T follicular helper cell (primary cell): Measurements from ENCODE around the gene RNPC3.
"Not testable (repeated sequence)": the region's sequence is repeated elsewhere in the genome, so short reads cannot be mapped to it uniquely, and the experiment has no call there.

Experiments used
- DNase-seq: peaks from one replicate; pipeline ENCODE4 v3.0.0-alpha.2; 2020; ENCODE audit warnings: low read depth

Gene RNPC3

GRCh38 chr1:103560427-103560826 lies 34.9 kb downstream of the RNPC3 start:
- DNase-seq, result no peak

GRCh38 chr1:103561124-103561523 lies 35.6 kb downstream of the RNPC3 start:
- DNase-seq, result not testable (repeated sequence)

GRCh38 chr1:103561643-103562395 lies 36.3 kb downstream of the RNPC3 start:
- DNase-seq, result no peak

GRCh38 chr1:103563056-103563455 lies 37.6 kb downstream of the RNPC3 start:
- no peak for DNase-seq

- no peak for DNase-seq
Measured at GRCh38 chr1:103569493-103569892, 44.0 kb downstream of the RNPC3 start.

GRCh38 chr1:103571289-103571688 lies 45.8 kb downstream of the RNPC3 start, which contains the start of gene AMY2B:
TSS of gene AMY2B (plus strand) at chr1:103571589. CDS start at chr1:103571603, 14 bp downstream.
- DNase-seq, result not testable (repeated sequence)

GRCh38 chr1:103576065-103576464 lies 50.6 kb downstream of the RNPC3 start:
- no peak for DNase-seq

GRCh38 chr1:103576784-103577183 lies 51.3 kb downstream of the RNPC3 start:
- DNase-seq, result not testable (repeated sequence)

GRCh38 chr1:103582464-103582863 lies 57.0 kb downstream of the RNPC3 start:
- no peak for DNase-seq

- no peak for DNase-seq
Measured at GRCh38 chr1:103583887-103584286, 58.4 kb downstream of the RNPC3 start.

- no peak for DNase-seq
Measured at GRCh38 chr1:103584537-103584936, 59.0 kb downstream of the RNPC3 start.

GRCh38 chr1:103602740-103603139 lies 77.2 kb downstream of the RNPC3 start:
- DNase-seq, result not testable (repeated sequence)
